Activated CD4-positive, alpha-beta memory T cell treated with anti-CD3 and anti-CD28 coated beads, Interleukin-2, amount 10 ng/mL, durations not matched to agents 7 days and 5 days (primary cell): Measurements from ENCODE around the gene DOLK. TPM values are rescaled to one million over a fixed set of nuclear protein-coding genes. Genes with fewer than 3 reads are reported as not detected.

ENCODE experiments used
- CTCF ChIA-PET: fragments of 350-600 bp; sonication (Branson Sonifier 250); formaldehyde crosslinking; loops from one replicate; lab custom pipeline; 2021; ENCODE audit warnings: antibody characterized with exemption, inconsistent platforms; lab: Charles Lee
- POLR2A ChIA-PET: fragments of 350-600 bp; sonication (Branson Sonifier 250); formaldehyde crosslinking; loops from one replicate; lab custom pipeline; 2021; ENCODE audit warnings: antibody characterized with exemption; lab: Charles Lee
- DNase-seq: peaks from one replicate; pipeline ENCODE4 v3.0.0-alpha.2; 2020
- H3K27ac Mint-ChIP-seq: one replicate; pipeline ENCODE4 v1.8.0; 2021; ENCODE audit warnings: mild to moderate bottlenecking, mixed read lengths
- H3K27me3 Mint-ChIP-seq: one replicate; pipeline ENCODE4 v1.8.0; 2021; ENCODE audit warnings: mixed read lengths
- H3K36me3 Mint-ChIP-seq: one replicate; pipeline ENCODE4 v1.8.0; 2021; ENCODE audit warnings: low read depth, mixed read lengths
- H3K4me1 Mint-ChIP-seq: one replicate; pipeline ENCODE4 v1.8.0; 2021; ENCODE audit warnings: mixed read lengths
- H3K4me3 Mint-ChIP-seq: one replicate; pipeline ENCODE4 v1.8.0; 2021; ENCODE audit warnings: mild to moderate bottlenecking, mixed read lengths
- H3K9me3 Mint-ChIP-seq: one replicate; pipeline ENCODE4 v1.8.0; 2021; ENCODE audit warnings: mixed read lengths
- total RNA-seq, 2 experiments: library from RNA; stranded (reverse); gene quantifications; one replicate each; pipeline ENCODE4 v1.2.3, GENCODE V29; 2021

DOLK gene
- total RNA-seq, 2 experiments from 2014 or later: 7.0 TPM

DNA sequence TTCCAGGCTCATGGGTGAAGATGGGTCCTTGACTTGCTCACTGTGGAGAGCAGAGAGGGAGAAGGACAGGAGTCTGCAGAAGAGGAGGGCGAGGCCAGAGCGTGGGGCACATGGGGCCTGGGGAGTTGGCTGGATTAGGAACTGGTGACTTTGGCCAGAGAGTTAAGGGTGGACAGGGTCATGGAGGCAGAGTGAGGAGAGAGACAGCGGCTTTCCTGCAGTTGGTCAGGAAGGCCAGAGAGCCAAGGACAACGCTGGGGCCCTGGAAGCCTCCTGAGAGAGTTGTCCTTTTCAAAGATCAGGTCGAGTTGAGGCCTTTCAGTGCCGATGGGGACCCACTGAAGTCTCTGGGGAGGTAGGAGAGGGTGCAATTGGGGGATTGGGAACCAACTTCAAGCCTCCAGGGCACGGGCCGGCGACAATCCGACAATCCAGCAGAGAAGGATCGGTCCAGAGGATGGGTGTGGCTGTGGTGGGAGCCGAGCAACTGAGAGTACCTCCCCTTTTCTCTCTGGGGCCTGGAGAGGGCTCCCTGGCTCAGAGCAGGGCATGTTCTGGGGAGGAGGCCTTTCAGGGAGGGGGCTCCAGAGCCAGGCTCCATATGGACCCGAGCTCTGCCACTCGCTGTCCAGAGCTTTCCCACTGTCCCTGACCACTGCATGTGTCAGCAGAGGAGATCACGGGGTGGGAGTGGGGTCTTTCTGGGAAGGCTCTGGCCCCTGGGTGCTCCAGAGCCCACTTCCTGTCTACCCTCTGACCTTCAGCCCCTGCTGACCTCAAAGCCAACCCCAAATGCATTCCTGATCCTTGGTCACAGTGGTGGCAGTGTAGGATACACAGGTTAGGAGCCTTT lies 34.1 kb downstream of the DOLK start:
- DNase-seq: no peak
- ChIA-PET CTCF (no interaction called here), POLR2A (interaction anchor here (1.6 kb wide), 1 partner anchor 32 kb away, joined by 4 read pairs; no protein-coding TSS in a partner anchor)
- no peak overlapping the region for H3K4me3 Mint-ChIP-seq
- H3K9me3 Mint-ChIP-seq: no peaks in the 10 kb centered on the region
- peaks cover 40% of the 10 kb centered on the region for H3K4me1 Mint-ChIP-seq
- H3K27ac Mint-ChIP-seq: peak overlapping the region; percentile 45
- H3K36me3 Mint-ChIP-seq: peaks cover 59% of the 10 kb centered on the region
- H3K27me3 Mint-ChIP-seq: no peaks in the 10 kb centered on the region

- Mint-ChIP-seq H3K36me3 (peaks cover 59% of the 10 kb centered on the region), H3K9me3 (no peaks in the 10 kb centered on the region), H3K27me3 (no peaks in the 10 kb centered on the region), H3K27ac (peak overlapping the region; percentile 45), H3K4me1 (peaks cover 40% of the 10 kb centered on the region), H3K4me3 (no peak overlapping the region)
- ChIA-PET POLR2A (interaction anchor here (1.6 kb wide), 1 partner anchor 31 kb away, joined by 4 read pairs; no protein-coding TSS in a partner anchor), CTCF (no interaction called here)
- DNase-seq: no peak
Measured at GRCh38 chr9:128912270-128912853, 35.0 kb downstream of the DOLK start.

DNA sequence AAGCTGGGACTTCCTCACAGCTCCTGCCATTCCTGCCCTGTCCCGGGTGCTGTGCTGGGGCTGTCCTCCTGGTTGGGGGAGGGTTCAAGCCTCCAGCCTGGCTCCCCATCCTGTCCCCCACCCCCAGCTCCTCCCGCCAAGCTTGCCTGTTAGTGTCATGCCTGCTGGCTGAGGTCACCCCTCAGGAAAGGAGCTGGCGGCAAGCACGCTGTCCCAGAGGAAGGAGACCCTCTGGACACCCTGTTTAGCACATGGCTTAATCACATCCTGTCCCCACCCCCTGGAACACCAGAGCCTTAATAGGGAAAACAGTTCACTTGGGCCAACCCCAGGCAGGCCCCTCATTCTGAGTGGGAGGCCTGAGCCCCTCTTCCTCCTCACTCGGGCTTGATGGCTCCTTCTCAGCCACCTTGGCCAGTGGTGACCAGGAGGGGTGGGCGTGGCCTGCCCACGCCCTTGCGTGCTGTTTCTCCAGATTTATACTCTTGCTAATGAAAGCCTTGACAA lies 35.8 kb downstream of the DOLK start:
- peaks cover 41% of the 10 kb centered on the region for H3K4me1 Mint-ChIP-seq
- POLR2A ChIA-PET: interaction anchor here (1.6 kb wide), 1 partner anchor 30 kb away, joined by 4 read pairs; no protein-coding TSS in a partner anchor
- no peaks in the 10 kb centered on the region for H3K27me3 Mint-ChIP-seq
- H3K4me3 Mint-ChIP-seq: no peak overlapping the region
- H3K27ac Mint-ChIP-seq: no peak overlapping the region
- no peaks in the 10 kb centered on the region for H3K9me3 Mint-ChIP-seq
- peaks cover 58% of the 10 kb centered on the region for H3K36me3 Mint-ChIP-seq
- CTCF ChIA-PET: interaction anchor here (0.6 kb wide), 1 partner anchor 22 kb away, joined by 5 read pairs; no protein-coding TSS in a partner anchor
- no peak for DNase-seq

DNA sequence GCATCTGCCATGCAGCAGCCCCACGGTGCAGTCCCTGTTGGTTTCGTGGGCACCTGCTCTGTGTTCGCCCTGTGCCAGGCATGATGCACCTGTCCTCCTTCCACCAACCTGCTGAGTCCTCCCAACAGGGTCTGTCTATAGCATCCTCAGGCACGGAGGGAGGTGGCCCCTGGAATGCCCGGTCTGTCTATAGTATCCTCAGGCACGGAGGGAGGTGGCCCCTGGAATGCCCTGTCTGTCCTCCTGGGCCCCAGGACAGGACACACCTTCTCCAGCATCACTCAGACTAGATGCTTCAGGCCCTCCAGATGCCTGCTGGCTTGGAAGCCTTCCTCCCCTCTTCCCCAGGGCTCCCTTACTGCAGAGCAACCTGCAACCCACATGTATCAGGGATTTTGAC lies 36.5 kb downstream of the DOLK start:
- Mint-ChIP-seq H3K36me3 (peaks cover 57% of the 10 kb centered on the region), H3K4me1 (peaks cover 44% of the 10 kb centered on the region), H3K27ac (peak overlapping the region; percentile 49), H3K9me3 (no peaks in the 10 kb centered on the region), H3K4me3 (no peak overlapping the region), H3K27me3 (no peaks in the 10 kb centered on the region)
- ChIA-PET POLR2A (no interaction called here), CTCF (no interaction called here)
- no peak for DNase-seq

DNA sequence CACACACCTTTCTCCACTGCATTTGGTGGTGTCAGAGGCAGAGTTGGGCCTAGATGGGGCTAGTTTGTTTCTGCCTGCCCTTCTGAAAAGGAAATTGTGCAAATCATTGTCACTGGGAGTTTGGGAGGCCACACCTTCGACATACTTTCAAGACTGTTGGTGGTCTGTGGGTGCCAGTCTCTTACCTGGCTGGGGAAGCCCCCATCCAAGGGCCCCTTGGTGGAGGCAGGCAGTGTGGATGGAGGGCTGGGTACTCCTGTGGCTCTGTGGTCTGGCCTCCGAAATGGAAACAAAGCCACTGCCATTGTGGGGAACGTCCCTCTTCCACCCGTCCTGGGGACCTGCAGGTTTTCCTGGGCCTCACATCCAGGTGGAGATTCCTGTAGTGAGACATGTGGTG lies 37.5 kb downstream of the DOLK start:
- CTCF ChIA-PET: no interaction called here
- peaks cover 53% of the 10 kb centered on the region for H3K36me3 Mint-ChIP-seq
- no peaks in the 10 kb centered on the region for H3K9me3 Mint-ChIP-seq
- POLR2A ChIA-PET: no interaction called here
- H3K4me1 Mint-ChIP-seq: peaks cover 51% of the 10 kb centered on the region
- no peak overlapping the region for H3K4me3 Mint-ChIP-seq
- H3K27me3 Mint-ChIP-seq: no peaks in the 10 kb centered on the region
- DNase-seq: no peak
- peak overlapping the region; percentile 53 for H3K27ac Mint-ChIP-seq

DNA sequence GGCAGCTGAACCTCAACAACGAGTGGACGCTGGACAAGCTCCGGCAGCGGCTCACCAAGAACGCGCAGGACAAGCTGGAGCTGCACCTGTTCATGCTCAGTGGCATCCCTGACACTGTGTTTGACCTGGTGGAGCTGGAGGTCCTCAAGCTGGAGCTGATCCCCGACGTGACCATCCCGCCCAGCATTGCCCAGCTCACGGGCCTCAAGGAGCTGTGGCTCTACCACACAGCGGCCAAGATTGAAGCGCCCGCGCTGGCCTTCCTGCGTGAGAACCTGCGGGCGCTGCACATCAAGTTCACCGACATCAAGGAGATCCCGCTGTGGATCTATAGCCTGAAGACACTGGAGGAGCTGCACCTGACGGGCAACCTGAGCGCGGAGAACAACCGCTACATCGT lies 39.0 kb downstream of the DOLK start:
- Mint-ChIP-seq H3K4me1 (peaks cover 53% of the 10 kb centered on the region), H3K36me3 (peaks cover 51% of the 10 kb centered on the region), H3K27me3 (no peaks in the 10 kb centered on the region), H3K27ac (no peak overlapping the region), H3K9me3 (no peaks in the 10 kb centered on the region), H3K4me3 (no peak overlapping the region)
- POLR2A ChIA-PET: no interaction called here
- DNase-seq: no peak
- CTCF ChIA-PET: interaction anchor here (1.0 to 1.3 kb wide), 2 partner anchors 18 to 45 kb away, joined by 3 read pairs; no protein-coding TSS in a partner anchor

- Mint-ChIP-seq H3K27ac (peak overlapping the region; percentile 3), H3K27me3 (no peaks in the 10 kb centered on the region), H3K4me3 (no peak overlapping the region), H3K9me3 (no peaks in the 10 kb centered on the region), H3K4me1 (peaks cover 53% of the 10 kb centered on the region), H3K36me3 (peaks cover 46% of the 10 kb centered on the region)
- DNase-seq: no peak
- ChIA-PET POLR2A (interaction anchor here (1.8 kb wide), 1 partner anchor 24 kb away, joined by 5 read pairs; no protein-coding TSS in a partner anchor), CTCF (interaction anchor here (1.0 kb wide), 1 partner anchor 89 kb away, joined by 5 read pairs; no protein-coding TSS in a partner anchor)
Measured at GRCh38 chr9:128906741-128907140, 40.7 kb downstream of the DOLK start.

- H3K4me3 Mint-ChIP-seq: no peak overlapping the region
- no peaks in the 10 kb centered on the region for H3K9me3 Mint-ChIP-seq
Measured at GRCh38 chr9:128905964-128906363, 41.4 kb downstream of the DOLK start.

DNA sequence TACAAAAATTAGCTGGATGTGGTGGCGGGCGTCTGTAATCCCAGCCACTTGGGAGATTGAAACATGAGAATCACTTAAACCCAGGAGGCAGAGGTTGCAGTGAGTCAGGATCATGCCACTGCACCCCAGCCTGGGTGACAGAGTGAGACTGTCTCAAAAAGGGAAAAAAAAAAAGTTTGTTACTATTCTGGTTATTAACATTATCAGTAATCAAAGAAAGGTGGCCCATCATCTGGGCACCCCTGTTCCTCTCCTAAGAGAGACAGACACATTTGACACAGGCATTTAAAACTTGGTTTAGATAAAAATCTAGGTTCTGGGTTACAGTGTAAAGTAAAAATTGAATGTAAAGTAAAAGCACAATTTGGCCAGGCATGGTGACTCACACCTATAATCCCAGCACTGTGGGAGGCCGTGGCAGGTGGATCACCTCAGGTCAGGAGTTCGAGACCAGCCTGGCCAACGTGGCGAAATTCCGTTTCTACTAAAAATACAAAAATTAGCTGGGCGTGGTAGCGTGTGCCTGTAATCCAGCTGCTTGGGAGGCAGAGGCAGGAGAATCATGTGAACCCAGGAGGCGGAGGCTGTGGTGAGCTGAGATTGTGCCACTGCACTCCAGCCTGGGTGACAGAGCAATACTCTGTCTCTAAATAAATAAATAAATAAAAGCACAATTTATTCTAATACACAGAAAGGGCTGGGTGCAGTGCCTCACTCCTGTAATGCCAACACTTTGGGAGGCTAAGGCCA lies 43.4 kb downstream of the DOLK start:
- H3K4me3 Mint-ChIP-seq: no peak overlapping the region
- no peak for DNase-seq
- H3K27me3 Mint-ChIP-seq: no peaks in the 10 kb centered on the region
- H3K4me1 Mint-ChIP-seq: peaks cover 67% of the 10 kb centered on the region
- ChIA-PET POLR2A (interaction anchor here (1.7 kb wide), 1 partner anchor 12 kb away, joined by 5 read pairs; no protein-coding TSS in a partner anchor), CTCF (interaction anchor here (0.7 kb wide), 1 partner anchor 23 kb away, joined by 3 read pairs; no protein-coding TSS in a partner anchor)
- H3K27ac Mint-ChIP-seq: peak overlapping the region; percentile 96
- H3K36me3 Mint-ChIP-seq: peaks cover 41% of the 10 kb centered on the region
- H3K9me3 Mint-ChIP-seq: no peaks in the 10 kb centered on the region

More at GRCh38 chr9:128905964-128906363, 41.4 kb downstream of the DOLK start:
- no peaks in the 10 kb centered on the region for H3K27me3 Mint-ChIP-seq
- ChIA-PET CTCF (interaction anchor here (1.0 kb wide), 1 partner anchor 88 kb away, joined by 5 read pairs; no protein-coding TSS in a partner anchor), POLR2A (interaction anchor here (1.8 kb wide), 1 partner anchor 23 kb away, joined by 5 read pairs; no protein-coding TSS in a partner anchor)
- H3K27ac Mint-ChIP-seq: no peak overlapping the region
- peaks cover 55% of the 10 kb centered on the region for H3K4me1 Mint-ChIP-seq
- H3K36me3 Mint-ChIP-seq: peaks cover 44% of the 10 kb centered on the region
- no peak for DNase-seq

GRCh38 chr9:128903079-128903461 lies 44.3 kb downstream of the DOLK start:
- H3K27ac Mint-ChIP-seq: peak overlapping the region; percentile 96
- no peaks in the 10 kb centered on the region for H3K9me3 Mint-ChIP-seq
- H3K36me3 Mint-ChIP-seq: peaks cover 40% of the 10 kb centered on the region
- ChIA-PET POLR2A (interaction anchor here (0.6 to 6.3 kb wide), 9 partner anchors 10 to 352 kb away, joined by 3 to 43 read pairs (median 5); partner anchors contain the start of genes KYAT1, LRRC8A and ZDHHC12), CTCF (interaction anchor here (0.7 kb wide), 1 partner anchor 24 kb away, joined by 3 read pairs; no protein-coding TSS in a partner anchor)
- no peaks in the 10 kb centered on the region for H3K27me3 Mint-ChIP-seq
- H3K4me1 Mint-ChIP-seq: peaks cover 74% of the 10 kb centered on the region
- no peak for DNase-seq
- peak overlapping the region; percentile 71 for H3K4me3 Mint-ChIP-seq

- ChIA-PET POLR2A (interaction anchor here (0.6 to 6.3 kb wide), 11 partner anchors 9 to 352 kb away, joined by 3 to 43 read pairs (median 5); partner anchors contain the start of genes KYAT1, LRRC8A and ZDHHC12), CTCF (interaction anchor here (0.8 to 1.2 kb wide), 3 partner anchors 21 to 39 kb away, joined by 3 read pairs; partner anchors contain the start of genes KYAT1 and LRRC8A)
- Mint-ChIP-seq H3K27me3 (no peaks in the 10 kb centered on the region), H3K4me1 (peaks cover 80% of the 10 kb centered on the region), H3K27ac (peak overlapping the region; percentile 96), H3K4me3 (peak overlapping the region; percentile 71), H3K9me3 (no peaks in the 10 kb centered on the region), H3K36me3 (peaks cover 38% of the 10 kb centered on the region)
- peak; percentile 92 for DNase-seq
Measured at GRCh38 chr9:128902351-128903078, 44.9 kb downstream of the DOLK start.
